ENCODE measurements around the gene CD79B.

GRCh38 chr17:63943745-63944144 is 11.6 kb upstream of the CD79B start:
- no peak for TF ChIP-seq EZH2 (IDR thresholded peaks at IDR 0.05; ENCODE audit: borderline replicate concordance, insufficient read depth, low read length, poor library complexity, severe bottlenecking)
- no peak for TF ChIP-seq RAD21 (conservative IDR thresholded peaks at IDR 0.05)
- no peak for TF ChIP-seq POLR2AphosphoS5 (IDR thresholded peaks at IDR 0.05)
- TF ChIP-seq CTCF (IDR thresholded peaks at IDR 0.05; ENCODE audit: poor library complexity, severe bottlenecking), result no peak
- no peak for TF ChIP-seq TAF1 (IDR thresholded peaks at IDR 0.05; ENCODE audit: low read depth)
- TF ChIP-seq MXI1 (conservative IDR thresholded peaks at IDR 0.05; ENCODE audit: poor library complexity, severe bottlenecking), result no peak
- TF ChIP-seq REST (IDR thresholded peaks at IDR 0.05; ENCODE audit: borderline replicate concordance), result no peak
- no peak for TF ChIP-seq EP300 (conservative IDR thresholded peaks at IDR 0.05; ENCODE audit: poor library complexity, severe bottlenecking)
- TF ChIP-seq SMC3 (conservative IDR thresholded peaks at IDR 0.05; ENCODE audit: poor library complexity), result no peak

All from neural cell (in vitro differentiated cells).